Kidney (tissue), 14 donors: ENCODE data around the gene ZNF581. TPM values are rescaled to one million over a fixed set of nuclear protein-coding genes. Genes with fewer than 3 reads are reported as not detected.

Experiments
- DNase-seq, 5 donors: peaks; one replicate each; pipeline ENCODE4 v3.0.0-alpha.2; 2013 to 2020
- FAIRE-seq: peaks from 2 replicates; lab custom pipeline; 2012; peaks lifted over from hg19 to GRCh38; lab: Jason Lieb, UNC
- H3K27ac ChIP-seq, 2 donors: one replicate each; pipeline ENCODE4 v1.7.0; 2013; ENCODE audit warnings: low read depth in 2 of 2, low read length in 2 of 2, inconsistent platforms in 1 of 2
- H3K27me3 ChIP-seq: one replicate; pipeline ENCODE4 v1.7.1; 2013; ENCODE audit warnings: low read length, inconsistent platforms; ENCODE audit not compliant: control insufficient read depth, insufficient read depth
- H3K36me3 ChIP-seq, 3 donors: one replicate each; pipeline versions ENCODE4 v1.7.0 to v1.7.1; 2013; ENCODE audit warnings: low read length in 3 of 3, control low read depth in 1 of 3, inconsistent platforms in 1 of 3; ENCODE audit not compliant: insufficient read depth in 3 of 3, control insufficient read depth in 2 of 3
- H3K4me1 ChIP-seq, 3 donors: one replicate each; pipeline versions ENCODE4 v1.7.0 to v1.7.1; 2013; ENCODE audit warnings: low read length in 3 of 3, inconsistent platforms in 1 of 3, low read depth in 1 of 3; ENCODE audit not compliant: control insufficient read depth in 2 of 3, insufficient read depth in 2 of 3
- H3K4me3 ChIP-seq, 3 donors: one replicate each; pipeline versions ENCODE4 v1.7.0 to v1.8.1; 2013; ENCODE audit warnings: low read length in 3 of 3, control low read depth in 1 of 3, inconsistent platforms in 1 of 3
- H3K9ac ChIP-seq, 3 donors: one replicate each; pipeline versions ENCODE4 v1.7.0 to v1.7.1; 2013; ENCODE audit warnings: low read length in 3 of 3, control low read depth in 1 of 3, inconsistent platforms in 1 of 3
- H3K9me3 ChIP-seq, 3 donors: one replicate each; pipeline versions ENCODE4 v1.7.0 to v1.7.1; 2013; ENCODE audit warnings: low read length in 3 of 3, control low read depth in 1 of 3, inconsistent platforms in 1 of 3; ENCODE audit not compliant: control insufficient read depth in 2 of 3, insufficient read depth in 1 of 3
- CTCF ChIP-seq: IDR thresholded peaks from 3 replicates; pipeline ENCODE4 v1.5.1; 2012; ENCODE audit warnings: mild to moderate bottlenecking, moderate library complexity, borderline replicate concordance; ENCODE audit not compliant: insufficient read depth; ENCODE audit errors: extremely low read depth
- intact Hi-C: fragments of 100-400 bp; cut with DNase I; formaldehyde crosslinking; loops from one replicate; pipeline ENCODE4 v1.11.1; 2022
- polyA plus RNA-seq: library from polyadenylated mRNA; stranded (reverse); fragments of 350-450 nt; fragmentation: Illumina TruSeq; extraction: RNeasy Lipid Tissue Mini Kit (QIAGEN cat#74804); gene quantifications from one replicate; pipeline ENCODE4 v1.2.3, GENCODE V29; 2014; ENCODE audit warnings: low read depth, low replicate concordance; ENCODE audit not compliant: insufficient read depth
- total RNA-seq: library from RNA; stranded (reverse); fragmentation: NEBNext Ultra II Directional; extraction: Animal tissue kit (Norgen Biotek cat#: 25700); gene quantifications from one replicate; pipeline ENCODE4 v1.2.1, GENCODE V29; 2021
- donor health status: control.
- donor health status: control.
- donor health status: control.
- donor health status: control.
- donor health status: control.
- donor health status: DM: yes; HTN: yes; CAD: no.
- donor health status: Normal renal cell carcinoma (clear cell type).

Gene ZNF581
- total and polyA plus RNA-seq, 2 donors from 2014 or later, result 22.0 to 23.6 TPM

GRCh38 chr19:55686311-55687050, 43.0 kb downstream of the ZNF581 start:
- Histone ChIP-seq H3K9me3 (no peaks in the 10 kb centered on the region), H3K9ac (no peak overlapping the region), H3K27me3 (no peaks in the 10 kb centered on the region), H3K27ac (peak overlapping the region in 1 of 2 donors; percentile 14), H3K4me3 (no peak overlapping the region), H3K36me3 (peaks cover 0 to 29% (median 20%) of the 10 kb centered on the region in 3 donors), H3K4me1 (peaks cover 0 to 71% (median 48%) of the 10 kb centered on the region in 3 donors)
- DNase-seq (peak in 1 of 5 donors; percentile 56), FAIRE-seq (no peak)
- intact Hi-C loops, result no loop called here
- TF ChIP-seq CTCF, result no peak

- no peak overlapping the region for H3K9ac ChIP-seq
- TF ChIP-seq CTCF, result no peak
- H3K36me3 ChIP-seq, result peaks cover 0 to 34% (median 18%) of the 10 kb centered on the region in 3 donors
- H3K9me3 ChIP-seq, result no peaks in the 10 kb centered on the region
- no peak overlapping the region for H3K27ac ChIP-seq
- H3K27me3 ChIP-seq, result no peaks in the 10 kb centered on the region
- H3K4me1 ChIP-seq, result peaks cover 0 to 65% (median 40%) of the 10 kb centered on the region in 3 donors
- DNase-seq (peak in 1 of 5 donors; percentile 74), FAIRE-seq (no peak)
- intact Hi-C loops, result no loop called here
- no peak overlapping the region for H3K4me3 ChIP-seq
These were observed 44.1 kb downstream of the ZNF581 start for GRCh38 chr19:55687281-55688201.

GRCh38 chr19:55688422-55689218, 45.2 kb downstream of the ZNF581 start:
- TF ChIP-seq CTCF, result no peak
- Histone ChIP-seq H3K27ac (no peak overlapping the region), H3K4me1 (peaks cover 0 to 63% (median 33%) of the 10 kb centered on the region in 3 donors), H3K4me3 (no peak overlapping the region), H3K9me3 (no peaks in the 10 kb centered on the region), H3K27me3 (no peaks in the 10 kb centered on the region), H3K36me3 (peaks cover 0 to 41% (median 22%) of the 10 kb centered on the region in 3 donors), H3K9ac (peak overlapping the region in 1 of 3 donors; percentile 19)
- intact Hi-C loops, result no loop called here
- peak; percentile 52 to 85 (median 80) for DNase-seq
- no peak for FAIRE-seq
